GM12874 (cell line): Measurements from ENCODE around the gene HVCN1.

ENCODE experiments used
- TF ChIP-seq, protein P1 (sequence below): IDR thresholded peaks from 2 replicates; pipeline ENCODE4 v1.5.1; 2011; ENCODE audit warnings: low read depth, mild to moderate bottlenecking, control low read depth, low read length, moderate library complexity; ENCODE audit not compliant: insufficient read depth

Gene HVCN1

GRCh38 chr12:110708917-110709316 is 20.0 kb upstream of the HVCN1 start:
- TF ChIP-seq, protein P1, sequence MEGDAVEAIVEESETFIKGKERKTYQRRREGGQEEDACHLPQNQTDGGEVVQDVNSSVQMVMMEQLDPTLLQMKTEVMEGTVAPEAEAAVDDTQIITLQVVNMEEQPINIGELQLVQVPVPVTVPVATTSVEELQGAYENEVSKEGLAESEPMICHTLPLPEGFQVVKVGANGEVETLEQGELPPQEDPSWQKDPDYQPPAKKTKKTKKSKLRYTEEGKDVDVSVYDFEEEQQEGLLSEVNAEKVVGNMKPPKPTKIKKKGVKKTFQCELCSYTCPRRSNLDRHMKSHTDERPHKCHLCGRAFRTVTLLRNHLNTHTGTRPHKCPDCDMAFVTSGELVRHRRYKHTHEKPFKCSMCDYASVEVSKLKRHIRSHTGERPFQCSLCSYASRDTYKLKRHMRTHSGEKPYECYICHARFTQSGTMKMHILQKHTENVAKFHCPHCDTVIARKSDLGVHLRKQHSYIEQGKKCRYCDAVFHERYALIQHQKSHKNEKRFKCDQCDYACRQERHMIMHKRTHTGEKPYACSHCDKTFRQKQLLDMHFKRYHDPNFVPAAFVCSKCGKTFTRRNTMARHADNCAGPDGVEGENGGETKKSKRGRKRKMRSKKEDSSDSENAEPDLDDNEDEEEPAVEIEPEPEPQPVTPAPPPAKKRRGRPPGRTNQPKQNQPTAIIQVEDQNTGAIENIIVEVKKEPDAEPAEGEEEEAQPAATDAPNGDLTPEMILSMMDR = no peak

- TF ChIP-seq, protein P1 = no peak
Measured at GRCh38 chr12:110705309-110705708, 16.4 kb upstream of the HVCN1 start.

GRCh38 chr12:110704750-110705149 is 15.8 kb upstream of the HVCN1 start:
- TF ChIP-seq, protein P1 = peak; percentile 24; the same call in 1 of the 2 replicates

GRCh38 chr12:110704231-110704630 is 15.3 kb upstream of the HVCN1 start:
- TF ChIP-seq, protein P1 = no peak

DNA sequence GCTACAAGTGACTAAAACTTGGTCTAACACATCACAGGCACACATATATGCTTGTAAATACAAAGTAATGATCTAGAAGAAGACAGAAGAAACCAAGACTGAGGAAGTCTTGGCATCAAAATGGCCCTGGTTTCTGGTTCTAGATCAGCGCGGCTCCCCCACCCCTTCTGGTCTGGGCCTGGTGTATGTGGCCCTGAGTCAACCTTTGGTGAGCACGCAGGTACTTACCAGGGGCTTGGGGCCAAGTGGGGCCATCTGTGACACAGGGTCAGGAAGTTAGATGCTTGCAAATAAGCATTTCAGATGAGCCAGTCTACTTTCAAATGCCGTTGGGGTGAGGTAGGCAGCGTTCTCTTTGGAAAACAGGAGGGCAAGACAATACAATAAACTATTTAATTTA is 13.2 kb upstream of the HVCN1 start:
- TF ChIP-seq, protein P1 = no peak

DNA sequence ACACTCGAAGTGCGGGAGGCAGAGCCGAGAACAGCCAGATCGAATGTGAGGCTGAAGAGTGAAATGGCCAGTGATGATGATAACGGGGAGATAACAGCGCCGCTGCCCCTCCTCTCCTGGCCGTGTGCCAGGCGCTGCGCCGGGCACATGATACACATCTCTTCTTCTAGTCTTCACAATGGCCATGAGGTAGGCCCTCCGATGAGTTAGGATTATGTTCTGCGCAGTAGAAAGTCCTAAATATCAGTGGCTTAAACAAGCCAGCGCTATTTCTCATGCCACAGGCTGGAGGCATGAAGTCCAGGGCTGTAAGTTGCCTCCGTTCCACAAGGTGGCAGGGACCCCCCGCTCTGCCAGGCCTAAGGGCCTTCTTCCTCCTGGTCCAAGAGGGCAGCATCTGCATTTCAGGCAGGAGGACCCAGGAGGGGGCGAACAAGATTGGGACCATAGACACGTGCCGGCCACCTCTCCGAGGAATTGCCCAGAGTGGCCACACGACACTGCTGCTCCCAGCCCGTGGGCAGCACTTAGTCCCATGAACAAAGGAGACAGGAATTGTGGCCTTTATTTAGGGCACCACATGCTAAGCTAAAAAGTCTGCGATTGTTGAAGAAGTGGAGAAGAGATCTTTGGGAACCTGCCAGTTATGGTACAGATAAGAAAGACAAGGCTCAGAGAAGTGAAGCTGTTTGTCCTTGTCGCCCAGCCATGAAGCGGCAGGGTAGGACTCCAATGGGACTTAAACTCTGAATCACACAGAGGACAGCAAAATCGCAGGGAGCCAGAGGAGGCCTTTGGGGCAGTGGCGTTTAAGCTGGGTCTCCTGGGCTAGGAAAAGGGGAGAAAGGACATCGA is 10.9 kb upstream of the HVCN1 start:
- TF ChIP-seq, protein P1 = no peak

DNA sequence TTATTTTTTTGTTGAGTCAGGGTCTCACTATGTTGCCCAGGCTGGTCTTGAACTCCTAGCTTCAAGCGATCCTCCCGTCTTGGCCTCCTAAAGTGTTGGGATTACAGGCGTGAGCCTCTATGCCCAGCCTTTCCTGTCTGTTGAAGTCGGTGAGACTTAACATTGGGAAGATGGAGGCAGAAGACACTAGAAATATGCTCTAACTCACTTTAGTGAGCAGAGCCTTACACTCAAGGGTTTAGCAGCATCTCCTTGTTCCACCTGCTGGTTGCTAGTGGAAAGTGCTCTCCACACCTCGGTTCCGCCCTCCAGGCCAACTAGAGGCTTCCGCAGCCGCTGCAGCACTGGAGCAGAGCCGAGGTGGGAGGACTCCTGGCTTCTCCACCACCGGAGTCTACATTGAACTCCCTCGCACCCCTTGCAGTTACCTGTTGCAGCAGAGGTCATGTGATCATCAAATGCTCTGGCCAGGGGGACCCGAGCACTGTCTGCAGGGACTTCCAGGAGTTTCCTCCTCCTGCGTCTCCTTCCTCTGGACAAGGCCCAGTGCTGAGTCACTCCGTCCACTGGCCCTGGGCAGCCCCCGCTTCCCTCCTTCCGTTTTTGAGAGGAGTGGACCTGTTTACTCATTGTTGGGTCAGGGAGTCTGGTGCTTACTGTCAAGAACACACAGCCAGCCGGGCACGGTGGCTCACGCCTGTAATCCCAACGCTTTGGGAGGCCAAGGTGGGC is 9.4 kb upstream of the HVCN1 start:
- TF ChIP-seq, protein P1 = peak; percentile 91
